GM12864 (cell line): Measurements from ENCODE around the gene SMTNL2.

Experiments
- DNase-seq: peaks from one replicate; pipeline ENCODE4 v3.0.0-alpha.2; 2011; ENCODE audit warnings: low read depth
- H3K4me3 ChIP-seq: 2 replicates; pipeline ENCODE4 v1.5.1; 2011; ENCODE audit warnings: mild to moderate bottlenecking, low read depth, low read length, control low read depth
- CTCF ChIP-seq: IDR thresholded peaks from 2 replicates; pipeline ENCODE4 v1.5.1; 2011; ENCODE audit warnings: low read depth, mild to moderate bottlenecking, moderate library complexity, low read length, control low read depth, inconsistent platforms; ENCODE audit errors: missing control alignments

SMTNL2 gene

GRCh38 chr17:4538236-4539002 lies 45.9 kb upstream of the SMTNL2 start:
- H3K4me3 ChIP-seq, result no peak overlapping the region
- no peak for TF ChIP-seq CTCF
- DNase-seq, result no peak

- H3K4me3 ChIP-seq, result no peak overlapping the region
- TF ChIP-seq CTCF, result no peak
- no peak for DNase-seq
Measured at GRCh38 chr17:4539025-4539424, 45.3 kb upstream of the SMTNL2 start.

GRCh38 chr17:4539576-4540223 lies 44.6 kb upstream of the SMTNL2 start:
- H3K4me3 ChIP-seq, result no peak overlapping the region
- TF ChIP-seq CTCF, result no peak
- DNase-seq, result no peak

- no peak overlapping the region for H3K4me3 ChIP-seq
- no peak for DNase-seq
- peak; percentile 40 for TF ChIP-seq CTCF
Measured at GRCh38 chr17:4540224-4540651, 44.1 kb upstream of the SMTNL2 start.

GRCh38 chr17:4540687-4541327 lies 43.5 kb upstream of the SMTNL2 start:
- DNase-seq, result no peak
- no peak for TF ChIP-seq CTCF
- H3K4me3 ChIP-seq, result no peak overlapping the region

- DNase-seq, result no peak
- H3K4me3 ChIP-seq, result no peak overlapping the region
- TF ChIP-seq CTCF, result no peak
Measured at GRCh38 chr17:4541328-4542002, 42.9 kb upstream of the SMTNL2 start.
